K562 (cell line): ENCODE data around the gene SYNE1. TPM values are rescaled to one million over a fixed set of nuclear protein-coding genes. Genes with fewer than 3 reads are reported as not detected.

Source experiments
- ATAC-seq: fragments of 200-7000 bp; cut with Tn5 transposase; 3 replicates; pipeline ENCODE4 v1.9.1; 2020; ENCODE audit warnings: moderate library complexity
- BruUV-seq: library from RNA; stranded (reverse); fragments of 400-500 nt; replicated peaks from 2 replicates; lab custom pipeline; 2021; lab: Mats Ljungman, UMichigan
- CTCF ChIA-PET: fragments of 300-600 bp; formaldehyde crosslinking; extraction: SDS; loops from one replicate; lab custom pipeline; 2021; ENCODE audit warnings: low intra/inter-chr PET ratio; lab: Yijun Ruan, JAX
- POLR2A ChIA-PET: fragments of 300-600, 350-650 bp; sonication (Branson Sonifier 250); formaldehyde crosslinking; extraction: SDS; loops from one replicate; lab custom pipeline; 2021; ENCODE audit warnings: antibody characterized with exemption, inconsistent platforms; lab: Yijun Ruan, JAX
- DNase-seq, 4 experiments: peaks; one replicate each; pipeline versions ENCODE4 v3.0.0 to v3.0.0-alpha.2; 2011 to 2018; ENCODE audit warnings: low spot score in 3 of 4, mixed read lengths in 3 of 4; ENCODE audit errors: extremely low read depth in 1 of 4
- FAIRE-seq: peaks from 2 replicates; lab custom pipeline; 2011; peaks lifted over from hg19 to GRCh38; lab: Jason Lieb, UNC
- H2AFZ ChIP-seq: 2 replicates; pipeline ENCODE4 v1.6.0; 2011; ENCODE audit warnings: low read depth, low read length, control low read depth, inconsistent platforms
- H3K27ac ChIP-seq: fragments of 200-600 bp; 3 replicates; pipeline ENCODE4 v1.8.0; 2011; ENCODE audit warnings: low read depth, mild to moderate bottlenecking, control low read depth, inconsistent platforms, low read length, moderate library complexity, mixed read lengths; ENCODE audit errors: extremely low read depth
- H3K27me3 ChIP-seq, 2 experiments: fragments of 300-600 bp in 1 of 2; 2 replicates in 1 of 2; 3 replicates in 1 of 2; pipeline versions ENCODE4 v1.6.0 to v1.8.0; 2011; ENCODE audit warnings: inconsistent platforms in 2 of 2, low read length in 2 of 2, mild to moderate bottlenecking in 1 of 2, mixed read lengths in 1 of 2, moderate library complexity in 1 of 2; ENCODE audit not compliant: control insufficient read depth in 2 of 2, insufficient read depth in 2 of 2
- H3K36me3 ChIP-seq: fragments of 300-600 bp; 3 replicates; pipeline ENCODE4 v1.8.0; 2011; ENCODE audit warnings: mild to moderate bottlenecking, low read length, inconsistent platforms; ENCODE audit not compliant: control insufficient read depth, insufficient read depth
- H3K4me1 ChIP-seq, 2 experiments: fragments of 200-600 bp in 1 of 2; replicated peaks in 1 of 2; 2 replicates in 1 of 2; 3 replicates in 1 of 2; pipeline versions ENCODE4 v1.5.1 to v1.8.0; 2011; ENCODE audit warnings: inconsistent platforms in 2 of 2, low read length in 2 of 2, mild to moderate bottlenecking in 1 of 2, mixed read lengths in 1 of 2, moderate library complexity in 1 of 2; ENCODE audit not compliant: control insufficient read depth in 2 of 2, insufficient read depth in 2 of 2
- H3K4me2 ChIP-seq: 2 replicates; pipeline ENCODE4 v1.6.1; 2011; ENCODE audit warnings: low read length, control low read depth, inconsistent platforms, mixed read lengths; ENCODE audit not compliant: insufficient read depth
- H3K4me3 ChIP-seq: fragments of 200-600 bp; sonication (generic), shearing (Covaris generic); 2 replicates; pipeline ENCODE4 v1.5.1; 2016; ENCODE audit warnings: control low read depth, inconsistent platforms
- H3K79me2 ChIP-seq: fragments of 200-600 bp; 3 replicates; pipeline ENCODE4 v1.8.0; 2011; ENCODE audit warnings: low read length, inconsistent platforms; ENCODE audit not compliant: control insufficient read depth, insufficient read depth
- H3K9ac ChIP-seq, 2 experiments: 2 replicates each; pipeline versions ENCODE4 v1.6.0 to v1.6.1; 2011; ENCODE audit warnings: low read depth in 2 of 2, low read length in 2 of 2, control low read depth in 1 of 2, inconsistent platforms in 1 of 2, mild to moderate bottlenecking in 1 of 2, mixed read lengths in 1 of 2; ENCODE audit not compliant: insufficient read depth in 1 of 2
- H3K9me1 ChIP-seq: one replicate; pipeline ENCODE4 v1.6.0; 2011; ENCODE audit warnings: inconsistent platforms, mild to moderate bottlenecking, low read length, moderate library complexity; ENCODE audit not compliant: control insufficient read depth, insufficient read depth
- H3K9me3 ChIP-seq: replicated peaks from 2 replicates; pipeline ENCODE4 v1.5.1; 2011; ENCODE audit warnings: low read depth, low read length, inconsistent platforms; ENCODE audit not compliant: control insufficient read depth, insufficient read depth
- H4K20me1 ChIP-seq: replicated peaks from 2 replicates; pipeline ENCODE4 v1.6.1; 2011; ENCODE audit warnings: low read length, inconsistent platforms, mixed read lengths; ENCODE audit not compliant: control insufficient read depth, insufficient read depth
- CBX1 ChIP-seq: sonication (generic); IDR thresholded peaks from 2 replicates; pipeline ENCODE4 v1.6.1; 2016; ENCODE audit warnings: antibody characterized with exemption, low read depth, mild to moderate bottlenecking
- CC2D1A ChIP-seq: fragments of 450-650 bp; IDR thresholded peaks from 2 replicates; pipeline ENCODE4 v1.6.1; 2017; ENCODE audit warnings: mild to moderate bottlenecking
- GATA2 ChIP-seq: sonication (generic); formaldehyde crosslinking; IDR thresholded peaks from 2 replicates; pipeline ENCODE4 v1.4.0; 2020; ENCODE audit warnings: mild to moderate bottlenecking, missing genetic modification reagents
- GATAD2A ChIP-seq: fragments of 450-650 bp; IDR thresholded peaks from 2 replicates; pipeline ENCODE4 v1.6.1; 2017
- HEY1 ChIP-seq: fragments of 250-450 bp; sonication (Bioruptor Pico); IDR thresholded peaks from 2 replicates; pipeline ENCODE4 v1.5.0; 2020; ENCODE audit warnings: mild to moderate bottlenecking, moderate library complexity, borderline replicate concordance
- MTF1 ChIP-seq: fragments of 250-450 bp; sonication (Bioruptor Pico); IDR thresholded peaks from 2 replicates; pipeline ENCODE4 v1.9.0; 2021; ENCODE audit warnings: moderate library complexity, mild to moderate bottlenecking, inconsistent platforms, borderline replicate concordance
- PML ChIP-seq: IDR thresholded peaks from 2 replicates; pipeline ENCODE4 v1.6.1; 2012; ENCODE audit warnings: low read length, inconsistent platforms
- RFX7 ChIP-seq: fragments of 250-450 bp; sonication (Bioruptor Pico); IDR thresholded peaks from 2 replicates; pipeline ENCODE4 v1.5.1; 2021; ENCODE audit warnings: mild to moderate bottlenecking
- SAFB2 ChIP-seq: fragments of 200-400 bp; formaldehyde crosslinking; IDR thresholded peaks from 2 replicates; pipeline ENCODE4 v1.6.1; 2018; ENCODE audit warnings: borderline replicate concordance, low read length, low read depth, moderate library complexity; ENCODE audit not compliant: severe bottlenecking
- STAG1 ChIP-seq: sonication (generic); formaldehyde crosslinking; IDR thresholded peaks from 2 replicates; pipeline ENCODE4 v1.5.0; 2020; ENCODE audit warnings: missing genetic modification reagents, borderline replicate concordance
- TEAD2 ChIP-seq: fragments of 450-650 bp; IDR thresholded peaks from 2 replicates; pipeline ENCODE4 v1.6.1; 2016; ENCODE audit warnings: missing genetic modification characterization, control low read depth, missing compliant biosample characterization
- XRCC5 ChIP-seq: fragments of 200-400 bp; formaldehyde crosslinking; IDR thresholded peaks from 2 replicates; pipeline ENCODE4 v1.6.1; 2017; ENCODE audit warnings: low read depth, mild to moderate bottlenecking, low read length
- ZFP30 ChIP-seq: fragments of 250-450 bp; sonication (Bioruptor Pico); IDR thresholded peaks from 2 replicates; pipeline ENCODE4 v1.8.0; 2022; ENCODE audit warnings: moderate library complexity, mild to moderate bottlenecking, inconsistent platforms, borderline replicate concordance
- ZNF140 ChIP-seq: fragments of 250-450 bp; sonication (Bioruptor Pico); IDR thresholded peaks from 2 replicates; pipeline ENCODE4 v1.8.0; 2021; ENCODE audit warnings: moderate library complexity, mild to moderate bottlenecking, inconsistent platforms
- ZNF24 ChIP-seq: fragments of 450-650 bp; IDR thresholded peaks from 2 replicates; pipeline ENCODE4 v1.6.1; 2016
- ZNF561 ChIP-seq: fragments of 450-650 bp; formaldehyde crosslinking; conservative IDR thresholded peaks from 2 replicates; pipeline ENCODE4 v1.4.0; 2020; ENCODE audit warnings: mild to moderate bottlenecking, moderate library complexity
- ZNF583 ChIP-seq: fragments of 250-450 bp; sonication (Bioruptor Pico); IDR thresholded peaks from 2 replicates; pipeline ENCODE4 v1.4.0; 2020
- WGBS: fragments of 100-300 bp; shearing (Covaris generic); methylation state at CpG from one replicate; pipeline ENCODE4 v1.1.6; 2016; ENCODE audit warnings: low coverage, mixed read lengths; ENCODE audit not compliant: insufficient coverage; ENCODE audit errors: missing lambda C conversion rate; 5-methylcytosine and 5-hydroxymethylcytosine counted together
- in situ Hi-C: fragments of 300-500 bp; cut with MboI; formaldehyde crosslinking; loops from 4 replicates; pipeline ENCODE4 v1.15.0; 2018; ENCODE audit warnings: inconsistent platforms, mixed read lengths
- intact Hi-C: fragments of 100-400 bp; cut with micrococcal nuclease; formaldehyde crosslinking; loops from 2 replicates; pipeline ENCODE4 v1.14.2; 2022
- polyA plus RNA-seq, 8 experiments: library from polyadenylated mRNA; depleted of rRNA in 4 of 8; stranded (reverse) in 5 of 8; unstranded in 3 of 8; fragments of >200 nt; fragmentation: Nextera tagmentation in 2 of 8; fragmentation: Illumina TruSeq in 1 of 8; extraction: Ambion mirVana in 2 of 8; extraction: Trizol in 1 of 8; gene quantifications; 2 replicates each; pipeline versions ENCODE4 v1.2.1 to v1.2.3, GENCODE V29; 2011 to 2014; ENCODE audit warnings: inconsistent platforms in 1 of 8, missing spikeins in 1 of 8
- total RNA-seq, 7 experiments: library from RNA; depleted of rRNA in 6 of 7; stranded (reverse); fragments of >200 nt in 6 of 7; fragmentation: Illumina TruSeq in 2 of 7; extraction: Trizol in 2 of 7; gene quantifications; 2 replicates each; pipeline versions ENCODE4 v1.2.1 to v1.2.3, GENCODE V29; 2011 to 2021; ENCODE audit warnings: low replicate concordance in 1 of 7
- TF ChIP-seq, protein P1 (sequence below): sonication (generic); formaldehyde crosslinking; IDR thresholded peaks from 2 replicates; pipeline ENCODE4 v1.8.0; 2023; ENCODE audit warnings: mild to moderate bottlenecking, missing genetic modification reagents
- TF ChIP-seq, protein P2 (sequence below): sonication (generic); formaldehyde crosslinking; IDR thresholded peaks from 2 replicates; pipeline ENCODE4 v1.8.0; 2022; ENCODE audit warnings: mild to moderate bottlenecking, missing genetic modification reagents
- TF ChIP-seq, protein P3 (sequence below): sonication (generic); formaldehyde crosslinking; IDR thresholded peaks from 2 replicates; pipeline ENCODE4 v1.8.0; 2023; ENCODE audit warnings: mild to moderate bottlenecking, missing genetic modification reagents

The SYNE1 gene
- total and polyA plus RNA-seq, 9 of the 15 experiments (the other 6 are each of a cell fraction or from before 2014, with no cell fraction given), result under 0.01 to 0.42 (median 0.08) TPM; not detected in 1

DNA sequence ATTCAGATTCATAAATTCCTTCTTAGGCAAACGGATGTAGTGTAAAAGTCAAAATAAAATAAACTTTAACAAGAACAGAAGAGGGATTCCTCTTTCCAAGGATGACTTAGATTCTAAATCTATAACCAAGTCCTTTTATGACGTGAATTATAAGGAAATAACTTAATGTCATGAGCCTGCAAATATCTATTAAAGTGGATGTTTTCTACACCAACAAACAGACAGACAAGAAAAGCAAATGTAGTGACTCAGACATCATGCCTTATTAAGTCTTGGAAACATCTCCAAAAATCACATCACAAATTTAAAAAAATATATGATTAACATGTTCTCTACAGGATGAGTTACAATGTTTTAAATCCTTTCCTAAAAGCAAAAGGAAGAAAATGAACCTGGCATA, 432.6 kb downstream of the SYNE1 start:
- Histone ChIP-seq H3K4me1 (no peaks in the 10 kb centered on the region), H3K4me3 (no peak overlapping the region), H4K20me1 (no peaks in the 10 kb centered on the region), H3K9me3 (no peaks in the 10 kb centered on the region), H3K27ac (no peak overlapping the region), H3K4me2 (no peak overlapping the region), H3K36me3 (no peaks in the 10 kb centered on the region), H2AFZ (no peak overlapping the region), H3K9me1 (no peaks in the 10 kb centered on the region), H3K79me2 (no peaks in the 10 kb centered on the region), H3K27me3 (no peaks in the 10 kb centered on the region), H3K9ac (no peak overlapping the region)
- DNase-seq, result no peak
- no TSS peak for BruUV-seq
- ATAC-seq, result no peak
- 0% methylated on average over 2 of the region's 2 CpGs for WGBS
- ChIA-PET CTCF (no interaction called here), POLR2A (no interaction called here)
- intact Hi-C loops, result no loop called here
- in situ Hi-C loops, result no loop called here
- no peak for TF ChIP-seq STAG1
- TF ChIP-seq TEAD2 (tag), result no peak
- TF ChIP-seq, protein P1, sequence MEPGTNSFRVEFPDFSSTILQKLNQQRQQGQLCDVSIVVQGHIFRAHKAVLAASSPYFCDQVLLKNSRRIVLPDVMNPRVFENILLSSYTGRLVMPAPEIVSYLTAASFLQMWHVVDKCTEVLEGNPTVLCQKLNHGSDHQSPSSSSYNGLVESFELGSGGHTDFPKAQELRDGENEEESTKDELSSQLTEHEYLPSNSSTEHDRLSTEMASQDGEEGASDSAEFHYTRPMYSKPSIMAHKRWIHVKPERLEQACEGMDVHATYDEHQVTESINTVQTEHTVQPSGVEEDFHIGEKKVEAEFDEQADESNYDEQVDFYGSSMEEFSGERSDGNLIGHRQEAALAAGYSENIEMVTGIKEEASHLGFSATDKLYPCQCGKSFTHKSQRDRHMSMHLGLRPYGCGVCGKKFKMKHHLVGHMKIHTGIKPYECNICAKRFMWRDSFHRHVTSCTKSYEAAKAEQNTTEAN (CRISPR knock-in tag), result no peak
- TF ChIP-seq ZFP30 (CRISPR knock-in tag), result no peak
- no peak for TF ChIP-seq MTF1 (CRISPR knock-in tag)
- no peak for TF ChIP-seq CBX1
- no peak for TF ChIP-seq GATAD2A
- TF ChIP-seq, protein P2, sequence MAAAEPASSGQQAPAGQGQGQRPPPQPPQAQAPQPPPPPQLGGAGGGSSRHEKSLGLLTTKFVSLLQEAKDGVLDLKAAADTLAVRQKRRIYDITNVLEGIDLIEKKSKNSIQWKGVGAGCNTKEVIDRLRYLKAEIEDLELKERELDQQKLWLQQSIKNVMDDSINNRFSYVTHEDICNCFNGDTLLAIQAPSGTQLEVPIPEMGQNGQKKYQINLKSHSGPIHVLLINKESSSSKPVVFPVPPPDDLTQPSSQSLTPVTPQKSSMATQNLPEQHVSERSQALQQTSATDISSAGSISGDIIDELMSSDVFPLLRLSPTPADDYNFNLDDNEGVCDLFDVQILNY, result no peak
- TF ChIP-seq CC2D1A, result no peak
- TF ChIP-seq, protein P3, sequence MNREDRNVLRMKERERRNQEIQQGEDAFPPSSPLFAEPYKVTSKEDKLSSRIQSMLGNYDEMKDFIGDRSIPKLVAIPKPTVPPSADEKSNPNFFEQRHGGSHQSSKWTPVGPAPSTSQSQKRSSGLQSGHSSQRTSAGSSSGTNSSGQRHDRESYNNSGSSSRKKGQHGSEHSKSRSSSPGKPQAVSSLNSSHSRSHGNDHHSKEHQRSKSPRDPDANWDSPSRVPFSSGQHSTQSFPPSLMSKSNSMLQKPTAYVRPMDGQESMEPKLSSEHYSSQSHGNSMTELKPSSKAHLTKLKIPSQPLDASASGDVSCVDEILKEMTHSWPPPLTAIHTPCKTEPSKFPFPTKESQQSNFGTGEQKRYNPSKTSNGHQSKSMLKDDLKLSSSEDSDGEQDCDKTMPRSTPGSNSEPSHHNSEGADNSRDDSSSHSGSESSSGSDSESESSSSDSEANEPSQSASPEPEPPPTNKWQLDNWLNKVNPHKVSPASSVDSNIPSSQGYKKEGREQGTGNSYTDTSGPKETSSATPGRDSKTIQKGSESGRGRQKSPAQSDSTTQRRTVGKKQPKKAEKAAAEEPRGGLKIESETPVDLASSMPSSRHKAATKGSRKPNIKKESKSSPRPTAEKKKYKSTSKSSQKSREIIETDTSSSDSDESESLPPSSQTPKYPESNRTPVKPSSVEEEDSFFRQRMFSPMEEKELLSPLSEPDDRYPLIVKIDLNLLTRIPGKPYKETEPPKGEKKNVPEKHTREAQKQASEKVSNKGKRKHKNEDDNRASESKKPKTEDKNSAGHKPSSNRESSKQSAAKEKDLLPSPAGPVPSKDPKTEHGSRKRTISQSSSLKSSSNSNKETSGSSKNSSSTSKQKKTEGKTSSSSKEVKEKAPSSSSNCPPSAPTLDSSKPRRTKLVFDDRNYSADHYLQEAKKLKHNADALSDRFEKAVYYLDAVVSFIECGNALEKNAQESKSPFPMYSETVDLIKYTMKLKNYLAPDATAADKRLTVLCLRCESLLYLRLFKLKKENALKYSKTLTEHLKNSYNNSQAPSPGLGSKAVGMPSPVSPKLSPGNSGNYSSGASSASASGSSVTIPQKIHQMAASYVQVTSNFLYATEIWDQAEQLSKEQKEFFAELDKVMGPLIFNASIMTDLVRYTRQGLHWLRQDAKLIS, result no peak
- no peak for TF ChIP-seq ZNF24
- TF ChIP-seq RFX7 (CRISPR knock-in tag), result no peak
- no peak for TF ChIP-seq PML
- TF ChIP-seq GATA2 (CRISPR knock-in tag), result no peak
- no peak for TF ChIP-seq ZNF140 (CRISPR knock-in tag)
- no peak for TF ChIP-seq ZNF583 (CRISPR knock-in tag)
- no peak for TF ChIP-seq XRCC5
- TF ChIP-seq HEY1 (CRISPR knock-in tag), result no peak
- TF ChIP-seq ZNF561 (CRISPR knock-in tag), result no peak
- no peak for TF ChIP-seq SAFB2
- FAIRE-seq, result no peak
